NCI-H1092 treated with DMSO at 0.1 percent for 48 hours (cell line): ENCODE results near the gene PCNT.

Source experiments
- DNase-seq: peaks from one replicate; lab custom pipeline; 2025; lab: John Stamatoyannopoulos, UW

PCNT gene

GRCh38 chr21:46323710-46324389 lies at the start of gene PCNT, which contains the start of gene C21orf58:
Gene PCNT, plus strand, starts transcription at chr21:46324156. Its CDS starts 73 bp downstream, at chr21:46324229.
Gene C21orf58, minus strand, starts transcription at chr21:46323870. Its CDS starts 1,132 bp downstream, at chr21:46322738.
- DNase-seq: peak; percentile 98

GRCh38 chr21:46274797-46275390 lies 49.1 kb upstream of the PCNT start:
- DNase-seq: no peak

- DNase-seq: no peak
These were observed 39.8 kb upstream of the PCNT start for GRCh38 chr21:46284077-46284644.

- no peak for DNase-seq
These were observed 39.2 kb upstream of the PCNT start for GRCh38 chr21:46284733-46285132.

GRCh38 chr21:46285206-46285661 lies 38.7 kb upstream of the PCNT start, which contains the start of gene MCM3AP:
Gene MCM3AP, minus strand, starts transcription at chr21:46285611. Its CDS starts 325 bp downstream, at chr21:46285286.
- no peak for DNase-seq

- DNase-seq: peak; percentile 93
These were observed 38.0 kb upstream of the PCNT start, which contains the start of gene YBEY for GRCh38 chr21:46285761-46286647. Gene YBEY, plus strand, starts transcription at chr21:46286342. Its CDS starts 572 bp downstream, at chr21:46286914.

GRCh38 chr21:46286648-46287002 lies 37.3 kb upstream of the PCNT start:
- DNase-seq: no peak

- DNase-seq: no peak
These were observed 36.4 kb upstream of the PCNT start for GRCh38 chr21:46287541-46287940.

GRCh38 chr21:46289655-46290179 lies 34.2 kb upstream of the PCNT start:
- DNase-seq: no peak

GRCh38 chr21:46291561-46291960 lies 32.4 kb upstream of the PCNT start:
- DNase-seq: no peak

- no peak for DNase-seq
These were observed 29.2 kb upstream of the PCNT start for GRCh38 chr21:46294647-46295176.

GRCh38 chr21:46295177-46295770 lies 28.7 kb upstream of the PCNT start:
- DNase-seq: peak; percentile 36

GRCh38 chr21:46295996-46296752 lies 27.8 kb upstream of the PCNT start:
- DNase-seq: peak; percentile 89

GRCh38 chr21:46297338-46298271 lies 26.4 kb upstream of the PCNT start:
- peak; percentile 45 for DNase-seq

- DNase-seq: no peak
These were observed 24.8 kb upstream of the PCNT start for GRCh38 chr21:46299167-46299566.

- DNase-seq: no peak
These were observed 22.2 kb upstream of the PCNT start for GRCh38 chr21:46301759-46302158.

GRCh38 chr21:46304437-46304836 lies 19.5 kb upstream of the PCNT start:
- DNase-seq: no peak

GRCh38 chr21:46304955-46305354 lies 19.0 kb upstream of the PCNT start:
- DNase-seq: no peak

- no peak for DNase-seq
These were observed 16.3 kb upstream of the PCNT start for GRCh38 chr21:46307625-46308024.
